ENCODE data around the gene DNAI7.

Gene DNAI7

DNA sequence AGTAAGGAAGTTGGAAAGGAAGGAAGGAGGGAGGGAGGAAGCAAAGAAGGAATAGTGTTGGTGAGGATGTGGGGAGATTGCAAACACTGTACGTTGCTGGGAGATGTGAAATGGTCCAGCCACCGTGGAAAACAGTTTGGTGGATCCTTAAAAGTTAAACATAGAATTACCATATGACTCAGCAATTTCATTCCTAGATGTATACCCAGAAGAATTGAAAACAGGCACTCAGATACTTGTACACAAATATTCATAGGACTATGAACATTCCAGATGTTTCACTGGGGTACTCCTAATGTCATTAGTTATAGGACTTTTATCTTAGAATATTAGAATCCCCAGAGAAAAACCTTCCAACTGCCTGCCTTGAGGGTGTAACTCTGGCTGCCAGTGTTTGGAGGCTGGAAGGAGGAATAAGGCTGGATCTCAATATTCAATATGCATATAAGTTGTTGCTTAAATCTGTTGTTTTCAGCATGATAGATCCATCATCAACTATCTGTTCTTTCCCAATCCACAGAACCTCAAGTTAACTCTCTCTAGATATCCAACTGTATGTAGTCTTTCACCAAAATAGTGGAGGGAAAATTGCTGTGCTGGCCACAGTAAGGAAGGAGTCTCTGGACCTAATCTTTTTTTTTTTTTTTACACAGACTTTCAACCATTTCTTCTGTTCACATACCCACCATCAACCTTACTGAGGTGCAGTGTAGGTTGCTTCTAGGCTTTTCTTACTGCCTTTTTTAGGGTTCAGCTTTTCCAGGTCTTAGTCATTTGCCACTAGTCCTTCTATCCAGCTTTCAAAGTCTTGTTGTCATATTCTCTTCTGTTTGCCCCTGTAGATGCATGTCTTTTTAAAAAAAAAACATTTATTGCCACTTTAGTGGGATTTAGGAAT is 94.5 kb downstream of the DNAI7 start:
- Histone ChIP-seq H3K4me3 (ENCODE audit: low read length) (no peak overlapping the region), H3K9ac (ENCODE audit: low read depth, low read length) (no peak overlapping the region), H3K4me1 (ENCODE audit: insufficient read depth, low read length) (no peaks in the 10 kb centered on the region), H3K27ac (ENCODE audit: low read depth, low read length) (no peak overlapping the region), H3K36me3 (ENCODE audit: insufficient read depth, low read length) (no peaks in the 10 kb centered on the region), H3K9me3 (ENCODE audit: insufficient read depth, low read depth, low read length) (no peaks in the 10 kb centered on the region), H3K27me3 (ENCODE audit: insufficient read depth, low read length) (no peaks in the 10 kb centered on the region)
- WGBS, result 100% methylated on average over 2 of the region's 2 CpGs

DNA sequence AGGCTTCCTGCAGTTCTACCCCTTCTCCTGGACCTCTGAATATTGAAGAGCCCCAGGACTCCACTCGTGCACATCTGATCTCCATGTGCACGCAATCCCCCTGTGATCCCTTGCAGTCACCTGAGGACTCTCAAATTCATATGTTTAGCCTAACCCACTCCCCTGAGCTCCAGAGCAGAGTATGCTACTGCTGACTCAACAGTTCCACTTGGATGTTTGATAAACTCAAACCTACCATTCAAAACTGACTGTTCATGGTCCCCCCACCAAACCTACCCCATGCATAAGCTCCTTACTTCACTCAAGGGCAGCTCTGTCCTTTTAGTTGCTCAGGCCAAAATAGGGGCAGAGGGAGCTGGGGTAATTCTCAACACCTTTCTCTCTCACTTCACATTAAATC is 96.0 kb downstream of the DNAI7 start:
- H3K4me3 ChIP-seq (ENCODE audit: low read length), result no peak overlapping the region
- no peaks in the 10 kb centered on the region for H3K36me3 ChIP-seq (ENCODE audit: insufficient read depth, low read length)
- WGBS, result 92% methylated on average over 2 of the region's 2 CpGs
- H3K27ac ChIP-seq (ENCODE audit: low read depth, low read length), result no peak overlapping the region
- no peak overlapping the region for H3K9ac ChIP-seq (ENCODE audit: low read depth, low read length)
- no peaks in the 10 kb centered on the region for H3K4me1 ChIP-seq (ENCODE audit: insufficient read depth, low read length)
- no peaks in the 10 kb centered on the region for H3K27me3 ChIP-seq (ENCODE audit: insufficient read depth, low read length)
- H3K9me3 ChIP-seq (ENCODE audit: insufficient read depth, low read depth, low read length), result 0 out of 2 replicates have a peak, but pooled peaks cover 4% of the 10 kb centered on the region

DNA sequence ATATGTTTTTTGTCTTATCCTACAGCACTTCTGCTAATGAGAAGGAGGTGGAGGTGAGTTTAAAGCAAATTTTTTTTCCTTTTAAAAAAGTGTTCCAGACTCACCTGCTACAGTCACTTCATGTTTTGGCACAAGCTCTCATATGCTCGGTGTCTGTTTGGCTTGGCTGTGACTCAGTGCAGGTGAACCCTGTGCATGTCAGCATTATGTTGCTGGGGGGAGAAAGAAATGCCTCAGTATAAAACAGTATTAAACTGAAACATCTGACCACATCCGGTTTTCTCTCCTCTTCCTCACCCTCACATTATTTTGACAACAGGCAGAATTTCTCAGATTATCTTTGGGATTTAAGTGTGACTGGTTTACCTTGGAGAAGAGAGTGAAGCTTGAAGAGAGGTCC is 105.2 kb downstream of the DNAI7 start:
- no peak overlapping the region for H3K9ac ChIP-seq (ENCODE audit: low read depth, low read length)
- 88% methylated on average over 1 of the region's 2 CpGs for WGBS

DNA sequence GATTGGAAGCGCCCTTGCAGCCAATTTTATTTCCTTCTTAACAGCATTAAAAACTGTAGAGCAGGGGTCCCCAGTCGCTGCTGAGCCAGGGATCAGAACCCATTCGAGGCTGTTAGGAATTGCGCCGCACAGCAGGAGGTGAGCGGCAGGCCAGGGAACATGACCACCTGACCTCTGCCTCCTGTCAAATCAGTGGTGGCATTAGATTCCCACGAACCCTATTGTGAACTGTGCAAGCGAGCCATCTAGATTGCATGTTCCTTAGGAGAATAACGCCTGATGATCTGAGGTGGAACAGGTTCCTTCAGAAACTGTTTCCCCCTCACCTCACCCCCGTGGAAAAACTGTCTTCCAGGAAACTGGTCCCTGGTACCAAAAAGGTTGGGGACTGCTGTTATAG is 107.4 kb downstream of the DNAI7 start:
- Histone ChIP-seq H3K4me1 (ENCODE audit: insufficient read depth, low read length) (no peaks in the 10 kb centered on the region), H3K9me3 (ENCODE audit: insufficient read depth, low read depth, low read length) (no peaks in the 10 kb centered on the region), H3K9ac (ENCODE audit: low read depth, low read length) (no peak overlapping the region), H3K27ac (ENCODE audit: low read depth, low read length) (no peak overlapping the region), H3K27me3 (ENCODE audit: insufficient read depth, low read length) (no peaks in the 10 kb centered on the region), H3K4me3 (ENCODE audit: low read length) (no peak overlapping the region), H3K36me3 (ENCODE audit: insufficient read depth, low read length) (no peaks in the 10 kb centered on the region)
- WGBS, result 86% methylated on average over 10 of the region's 10 CpGs

More for the DNA sequence above, 105.2 kb downstream of the DNAI7 start:
- Histone ChIP-seq H3K27ac (ENCODE audit: low read depth, low read length) (no peak overlapping the region), H3K4me1 (ENCODE audit: insufficient read depth, low read length) (no peaks in the 10 kb centered on the region), H3K9me3 (ENCODE audit: insufficient read depth, low read depth, low read length) (0 out of 2 replicates have a peak, but pooled peaks cover 4% of the 10 kb centered on the region), H3K36me3 (ENCODE audit: insufficient read depth, low read length) (no peaks in the 10 kb centered on the region), H3K4me3 (ENCODE audit: low read length) (no peak overlapping the region), H3K27me3 (ENCODE audit: insufficient read depth, low read length) (no peaks in the 10 kb centered on the region)

DNA sequence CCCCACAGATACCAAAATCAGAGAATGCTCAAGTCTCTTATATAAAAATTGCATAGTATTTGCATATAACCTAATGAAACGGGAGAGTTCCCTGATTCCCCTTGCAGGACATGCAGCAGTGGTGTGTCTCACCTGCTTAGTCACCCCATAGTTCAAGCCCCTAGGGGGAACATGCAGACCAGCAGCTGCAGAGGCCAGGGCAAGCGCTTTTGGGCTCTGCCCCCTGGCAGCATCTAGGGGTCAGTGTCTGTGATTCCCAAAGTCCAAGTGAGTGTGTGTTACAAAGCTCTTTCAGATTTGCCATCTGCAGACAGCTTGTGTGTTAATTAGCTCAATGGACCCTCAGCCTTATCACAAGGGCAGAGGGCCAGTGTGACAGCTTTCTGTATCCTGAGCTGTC is 110.1 kb downstream of the DNAI7 start:
- no peak overlapping the region for H3K27ac ChIP-seq (ENCODE audit: low read depth, low read length)

GRCh38 chr12:25083211-25083610 is 111.7 kb downstream of the DNAI7 start:
- H3K36me3 ChIP-seq (ENCODE audit: insufficient read depth, low read length), result no peaks in the 10 kb centered on the region
- no peaks in the 10 kb centered on the region for H3K27me3 ChIP-seq (ENCODE audit: insufficient read depth, low read length)
- H3K27ac ChIP-seq (ENCODE audit: low read depth, low read length), result no peak overlapping the region
- H3K9ac ChIP-seq (ENCODE audit: low read depth, low read length), result no peak overlapping the region
- no peaks in the 10 kb centered on the region for H3K9me3 ChIP-seq (ENCODE audit: insufficient read depth, low read depth, low read length)
- H3K4me1 ChIP-seq (ENCODE audit: insufficient read depth, low read length), result no peaks in the 10 kb centered on the region
- WGBS, result 97% methylated on average over 3 of the region's 5 CpGs
- no peak overlapping the region for H3K4me3 ChIP-seq (ENCODE audit: low read length)

More for the DNA sequence above, 110.1 kb downstream of the DNAI7 start:
- no peaks in the 10 kb centered on the region for H3K4me1 ChIP-seq (ENCODE audit: insufficient read depth, low read length)
- H3K27me3 ChIP-seq (ENCODE audit: insufficient read depth, low read length), result no peaks in the 10 kb centered on the region
- no peak overlapping the region for H3K4me3 ChIP-seq (ENCODE audit: low read length)
- H3K36me3 ChIP-seq (ENCODE audit: insufficient read depth, low read length), result no peaks in the 10 kb centered on the region
- no peaks in the 10 kb centered on the region for H3K9me3 ChIP-seq (ENCODE audit: insufficient read depth, low read depth, low read length)
- no peak overlapping the region for H3K9ac ChIP-seq (ENCODE audit: low read depth, low read length)
- 85% methylated on average over 2 of the region's 2 CpGs for WGBS

DNA sequence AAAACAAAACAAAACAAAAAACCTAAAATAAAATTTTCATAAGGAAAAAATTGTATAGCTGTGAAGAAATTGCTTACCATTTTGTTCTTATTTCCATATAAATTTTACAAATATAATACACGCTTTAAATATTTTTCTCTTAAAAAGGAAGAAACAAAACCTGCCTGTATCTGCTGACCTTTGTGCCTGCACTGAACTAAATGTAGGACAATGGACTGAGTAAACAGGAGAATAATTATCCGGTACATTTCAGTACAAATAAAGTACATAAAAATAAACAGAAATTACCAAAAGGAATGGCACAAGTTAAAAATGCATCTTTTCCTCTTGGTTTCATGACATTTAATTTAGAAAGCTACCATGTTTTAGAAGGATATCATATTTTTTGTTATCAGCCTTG is 112.3 kb downstream of the DNAI7 start:
- Histone ChIP-seq H3K9ac (ENCODE audit: low read depth, low read length) (no peak overlapping the region), H3K36me3 (ENCODE audit: insufficient read depth, low read length) (no peaks in the 10 kb centered on the region), H3K27me3 (ENCODE audit: insufficient read depth, low read length) (no peaks in the 10 kb centered on the region), H3K4me3 (ENCODE audit: low read length) (no peak overlapping the region), H3K9me3 (ENCODE audit: insufficient read depth, low read depth, low read length) (no peaks in the 10 kb centered on the region), H3K27ac (ENCODE audit: low read depth, low read length) (no peak overlapping the region), H3K4me1 (ENCODE audit: insufficient read depth, low read length) (no peaks in the 10 kb centered on the region)
- no CpG with 5 or more reads among the region's 2 CpGs for WGBS

DNA sequence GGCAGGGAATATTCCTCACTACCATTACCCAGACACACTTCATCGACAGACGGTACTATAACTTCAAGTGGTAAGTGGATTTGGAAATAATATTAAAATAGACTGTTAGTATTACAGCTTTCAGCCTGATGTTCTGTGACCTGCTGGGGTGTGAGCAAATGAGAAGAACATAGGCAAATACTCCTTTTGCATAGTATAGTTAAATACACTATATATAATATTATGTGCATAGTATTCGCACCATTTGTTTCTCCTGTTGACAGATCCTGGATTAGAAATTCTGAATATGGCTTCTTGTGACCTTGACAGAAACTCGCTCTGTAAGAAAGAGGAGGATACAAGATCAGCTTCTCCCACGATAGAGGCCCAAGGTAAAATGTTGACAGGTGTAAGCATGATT is 115.6 kb downstream of the DNAI7 start:
- Histone ChIP-seq H3K9me3 (ENCODE audit: insufficient read depth, low read depth, low read length) (no peaks in the 10 kb centered on the region), H3K4me3 (ENCODE audit: low read length) (no peak overlapping the region), H3K4me1 (ENCODE audit: insufficient read depth, low read length) (no peaks in the 10 kb centered on the region), H3K36me3 (ENCODE audit: insufficient read depth, low read length) (no peaks in the 10 kb centered on the region), H3K27ac (ENCODE audit: low read depth, low read length) (no peak overlapping the region), H3K27me3 (ENCODE audit: insufficient read depth, low read length) (no peaks in the 10 kb centered on the region), H3K9ac (ENCODE audit: low read depth, low read length) (no peak overlapping the region)
- 94% methylated on average over 5 of the region's 5 CpGs for WGBS

GRCh38 chr12:25074954-25075353 is 120.0 kb downstream of the DNAI7 start:
- Histone ChIP-seq H3K9me3 (ENCODE audit: insufficient read depth, low read depth, low read length) (no peaks in the 10 kb centered on the region), H3K27me3 (ENCODE audit: insufficient read depth, low read length) (no peaks in the 10 kb centered on the region), H3K36me3 (ENCODE audit: insufficient read depth, low read length) (no peaks in the 10 kb centered on the region), H3K9ac (ENCODE audit: low read depth, low read length) (no peak overlapping the region), H3K4me3 (ENCODE audit: low read length) (no peak overlapping the region), H3K4me1 (ENCODE audit: insufficient read depth, low read length) (no peaks in the 10 kb centered on the region), H3K27ac (ENCODE audit: low read depth, low read length) (no peak overlapping the region)
- no CpG with 5 or more reads among the region's 2 CpGs for WGBS

GRCh38 chr12:25074113-25074512 is 120.8 kb downstream of the DNAI7 start:
- Histone ChIP-seq H3K27ac (ENCODE audit: low read depth, low read length) (no peak overlapping the region), H3K36me3 (ENCODE audit: insufficient read depth, low read length) (no peaks in the 10 kb centered on the region), H3K27me3 (ENCODE audit: insufficient read depth, low read length) (no peaks in the 10 kb centered on the region), H3K4me3 (ENCODE audit: low read length) (no peak overlapping the region), H3K9me3 (ENCODE audit: insufficient read depth, low read depth, low read length) (no peaks in the 10 kb centered on the region), H3K4me1 (ENCODE audit: insufficient read depth, low read length) (no peaks in the 10 kb centered on the region), H3K9ac (ENCODE audit: low read depth, low read length) (no peak overlapping the region)
- 64% methylated on average over 3 of the region's 3 CpGs for WGBS

- Histone ChIP-seq H3K9me3 (ENCODE audit: insufficient read depth, low read depth, low read length) (no peaks in the 10 kb centered on the region), H3K36me3 (ENCODE audit: insufficient read depth, low read length) (no peaks in the 10 kb centered on the region), H3K4me1 (ENCODE audit: insufficient read depth, low read length) (no peaks in the 10 kb centered on the region), H3K9ac (ENCODE audit: low read depth, low read length) (no peak overlapping the region), H3K4me3 (ENCODE audit: low read length) (no peak overlapping the region), H3K27ac (ENCODE audit: low read depth, low read length) (no peak overlapping the region), H3K27me3 (ENCODE audit: insufficient read depth, low read length) (no peaks in the 10 kb centered on the region)
- 91% methylated on average over 3 of the region's 4 CpGs for WGBS
Observed at GRCh38 chr12:25072906-25073650, 121.9 kb downstream of the DNAI7 start.
